Thyroid gland (tissue), 4 donors: ENCODE measurements around the gene TLCD5.

Experiments used
- CTCF ChIP-seq, 6 experiments: fragments of 200-600 bp in 3 of 6; fragments of 450-650 bp in 3 of 6; sonication (generic) in 3 of 6; IDR thresholded peaks; one replicate each; pipeline ENCODE4 v1.5.1; 2016 to 2019; ENCODE audit warnings: antibody characterized with exemption in 6 of 6, mild to moderate bottlenecking in 2 of 6, inconsistent platforms in 1 of 6, moderate library complexity in 1 of 6
- POLR2A ChIP-seq, 2 donors: fragments of 450-650 bp; IDR thresholded peaks; one replicate each; pipeline ENCODE4 v1.6.1; 2017; ENCODE audit warnings: antibody characterized with exemption in 2 of 2, mild to moderate bottlenecking in 2 of 2, moderate library complexity in 1 of 2

- TF ChIP-seq CTCF (IDR thresholded peaks at IDR 0.05) (no peak), POLR2A (IDR thresholded peaks at IDR 0.05) (no peak)
Measured at GRCh38 chr11:120293038-120293800, 31.9 kb upstream of the TLCD5 start.
